ENCODE data around the gene SLC5A10. TPM values are rescaled to one million over a fixed set of nuclear protein-coding genes. Genes with fewer than 3 reads are reported as not detected.
"Not testable (repeated sequence)": the region's sequence is repeated elsewhere in the genome, so short reads cannot be mapped to it uniquely, and the experiment has no call there.

Gene SLC5A10
- total RNA-seq, 4 donors from 2014 or later: not detected

DNA sequence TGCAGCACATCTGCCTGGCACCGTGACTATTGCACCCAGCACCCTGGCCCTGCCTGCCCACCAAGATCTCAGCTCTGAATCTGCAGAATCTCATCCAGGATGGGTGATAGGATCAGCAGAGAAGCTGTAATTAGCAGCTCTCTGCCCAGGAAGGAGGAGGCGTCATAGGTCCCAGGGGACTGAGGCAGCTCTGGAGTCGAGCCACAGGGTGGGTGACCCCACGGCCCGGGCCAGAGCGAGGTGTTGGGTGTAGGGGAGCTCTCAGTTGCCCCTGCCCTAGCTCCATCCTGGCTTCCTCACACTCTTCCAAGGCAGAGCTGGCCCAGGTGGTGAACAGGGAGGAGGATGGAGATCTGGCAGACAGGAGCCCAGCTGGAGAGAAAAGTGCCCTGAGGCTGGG lies 70.8 kb downstream of the SLC5A10 start:
- no CpG with 5 or more reads among the region's 6 CpGs for WGBS, 2 donors (ENCODE audit: low coverage in 1 of 2)
- H3K36me3 ChIP-seq: no peaks in the 10 kb centered on the region
- no peak overlapping the region for H3K27ac ChIP-seq
- peaks cover 6% of the 10 kb centered on the region for H3K27me3 ChIP-seq
- ATAC-seq: no peak
- H3K4me3 ChIP-seq: no peak overlapping the region
- TF ChIP-seq, protein P1, sequence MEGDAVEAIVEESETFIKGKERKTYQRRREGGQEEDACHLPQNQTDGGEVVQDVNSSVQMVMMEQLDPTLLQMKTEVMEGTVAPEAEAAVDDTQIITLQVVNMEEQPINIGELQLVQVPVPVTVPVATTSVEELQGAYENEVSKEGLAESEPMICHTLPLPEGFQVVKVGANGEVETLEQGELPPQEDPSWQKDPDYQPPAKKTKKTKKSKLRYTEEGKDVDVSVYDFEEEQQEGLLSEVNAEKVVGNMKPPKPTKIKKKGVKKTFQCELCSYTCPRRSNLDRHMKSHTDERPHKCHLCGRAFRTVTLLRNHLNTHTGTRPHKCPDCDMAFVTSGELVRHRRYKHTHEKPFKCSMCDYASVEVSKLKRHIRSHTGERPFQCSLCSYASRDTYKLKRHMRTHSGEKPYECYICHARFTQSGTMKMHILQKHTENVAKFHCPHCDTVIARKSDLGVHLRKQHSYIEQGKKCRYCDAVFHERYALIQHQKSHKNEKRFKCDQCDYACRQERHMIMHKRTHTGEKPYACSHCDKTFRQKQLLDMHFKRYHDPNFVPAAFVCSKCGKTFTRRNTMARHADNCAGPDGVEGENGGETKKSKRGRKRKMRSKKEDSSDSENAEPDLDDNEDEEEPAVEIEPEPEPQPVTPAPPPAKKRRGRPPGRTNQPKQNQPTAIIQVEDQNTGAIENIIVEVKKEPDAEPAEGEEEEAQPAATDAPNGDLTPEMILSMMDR (IDR thresholded peaks at IDR 0.05): no peak
- TF ChIP-seq POLR2AphosphoS5 (IDR thresholded peaks at IDR 0.05) (no peak), EP300 (IDR thresholded peaks at IDR 0.05) (no peak), POLR2A (IDR thresholded peaks at IDR 0.05) (no peak)
- H3K9me3 ChIP-seq: no peaks in the 10 kb centered on the region
- H3K4me1 ChIP-seq: no peaks in the 10 kb centered on the region

DNA sequence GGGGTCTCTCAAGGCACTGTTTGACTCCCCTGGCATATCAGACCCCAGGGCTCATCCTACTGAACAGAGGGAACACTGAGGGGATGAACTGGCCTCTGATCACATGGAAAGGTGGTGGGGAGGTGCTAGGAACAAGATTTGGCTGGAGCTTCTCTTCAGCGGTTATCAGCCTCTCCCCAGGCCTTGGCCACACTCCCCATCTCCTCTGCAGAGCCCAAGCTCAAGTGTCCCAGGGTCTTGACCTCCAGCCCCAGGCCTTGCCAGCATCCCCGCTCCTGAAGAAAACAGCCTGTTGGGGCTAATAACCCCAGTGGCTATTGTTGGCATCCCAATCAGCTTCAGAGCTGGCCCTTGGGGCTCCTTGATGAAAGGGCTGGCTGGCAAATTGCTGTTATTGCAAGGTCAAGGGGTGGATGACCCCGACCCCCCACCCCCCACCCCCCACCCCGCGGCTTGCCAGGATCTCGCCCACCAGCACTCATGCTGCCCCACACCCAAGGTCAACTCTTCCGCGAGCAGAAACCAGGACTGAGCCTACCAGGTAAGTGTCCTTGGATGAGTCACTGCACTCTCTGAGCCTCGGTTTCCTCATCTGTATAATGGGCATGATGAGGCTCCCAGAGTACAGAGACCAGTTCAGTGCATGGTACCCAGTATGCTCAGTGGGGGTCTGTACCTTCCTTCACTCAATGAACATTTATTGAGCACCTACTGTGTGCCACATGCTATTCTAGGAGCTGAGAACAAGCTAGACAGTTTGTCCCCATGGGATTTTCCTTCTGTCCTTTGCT lies 71.4 kb downstream of the SLC5A10 start:
- Histone ChIP-seq H3K27ac (no peak overlapping the region), H3K4me1 (no peaks in the 10 kb centered on the region), H3K27me3 (peaks cover 5% of the 10 kb centered on the region), H3K36me3 (no peaks in the 10 kb centered on the region), H3K4me3 (no peak overlapping the region), H3K9me3 (no peaks in the 10 kb centered on the region)
- WGBS, 2 donors (ENCODE audit: low coverage in 1 of 2): no CpG with 5 or more reads among the region's 9 CpGs
- ATAC-seq: no peak
- TF ChIP-seq POLR2AphosphoS5 (IDR thresholded peaks at IDR 0.05): no peak
- TF ChIP-seq, protein P1 (IDR thresholded peaks at IDR 0.05): no peak
- no peak for TF ChIP-seq EP300 (IDR thresholded peaks at IDR 0.05)
- no peak for TF ChIP-seq POLR2A (IDR thresholded peaks at IDR 0.05)

DNA sequence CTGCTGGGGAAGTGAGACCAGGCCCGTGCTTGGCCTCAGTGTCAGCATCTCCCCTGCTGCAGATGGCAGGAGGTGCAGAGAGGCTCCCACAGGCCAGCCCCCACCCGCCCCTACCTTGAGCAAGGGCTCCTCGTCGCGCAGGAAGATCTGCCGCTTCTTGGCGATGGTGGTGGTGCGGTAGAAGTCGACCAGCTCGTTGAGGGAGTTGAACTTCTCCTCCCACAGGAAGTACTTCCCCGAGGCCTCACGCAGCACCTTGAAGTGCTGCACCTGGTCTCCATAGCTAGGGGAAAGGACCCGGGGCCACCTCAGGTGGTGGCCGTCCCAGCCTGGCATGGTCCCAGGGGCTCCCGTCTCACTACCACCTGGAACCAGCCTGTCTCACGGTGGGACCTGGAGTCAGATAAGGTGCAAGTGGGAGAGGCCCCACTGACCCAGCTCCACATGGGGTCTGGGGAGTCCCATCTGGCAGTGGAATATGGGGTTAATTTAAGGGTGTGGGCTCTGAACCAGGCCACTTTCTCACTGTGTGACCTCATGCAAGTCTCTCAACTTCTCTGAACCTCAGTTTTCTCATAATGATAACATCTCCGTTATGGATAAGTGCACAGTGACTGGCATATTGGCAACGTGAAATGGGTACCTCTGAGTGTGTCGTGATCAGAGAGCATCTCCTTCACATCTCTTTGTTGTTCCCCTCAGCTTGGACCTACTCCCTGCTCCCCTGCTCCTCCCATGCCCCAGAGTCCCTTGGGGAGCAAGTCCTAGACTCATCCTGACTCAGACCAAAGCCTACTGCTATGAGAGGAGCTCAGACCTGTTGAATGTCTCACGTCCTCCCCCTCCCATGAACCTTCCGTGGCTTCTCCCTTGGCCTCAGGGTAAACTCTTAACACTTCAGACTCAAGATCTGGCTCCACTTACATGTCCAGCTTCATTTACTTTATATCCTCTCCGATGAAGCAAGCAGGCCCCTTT lies 72.4 kb downstream of the SLC5A10 start:
- H3K9me3 ChIP-seq: no peaks in the 10 kb centered on the region
- no peaks in the 10 kb centered on the region for H3K27me3 ChIP-seq
- TF ChIP-seq POLR2AphosphoS5 (IDR thresholded peaks at IDR 0.05): no peak
- TF ChIP-seq, protein P1 (IDR thresholded peaks at IDR 0.05): no peak
- no peaks in the 10 kb centered on the region for H3K36me3 ChIP-seq
- ATAC-seq: no peak
- 68 to 75% methylated on average over 4 to 6 of the region's 22 CpGs for WGBS, 2 donors (ENCODE audit: low coverage in 1 of 2)
- H3K27ac ChIP-seq: no peak overlapping the region
- H3K4me1 ChIP-seq: no peaks in the 10 kb centered on the region
- no peak overlapping the region for H3K4me3 ChIP-seq

DNA sequence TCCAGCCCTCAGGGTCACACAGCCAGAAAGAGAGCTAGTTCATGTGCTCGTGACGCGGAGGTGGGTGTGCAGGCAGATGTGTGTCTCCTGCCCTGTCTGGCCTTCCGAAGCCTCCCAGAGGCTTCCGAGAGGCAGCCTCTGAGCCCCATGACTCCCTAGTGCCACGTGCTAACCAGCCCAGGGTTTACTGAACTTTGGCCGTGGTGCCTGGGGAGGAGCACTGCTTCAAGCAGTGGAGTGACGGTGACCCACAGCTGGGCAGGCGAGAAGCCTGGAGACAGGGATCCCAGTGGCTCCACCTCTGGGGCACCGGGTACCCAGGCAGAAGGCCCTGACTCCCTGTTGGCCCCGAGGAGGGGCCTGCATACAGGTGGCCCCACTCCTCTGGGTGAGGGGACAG lies 76.7 kb downstream of the SLC5A10 start:
- not testable (repeated sequence) for ATAC-seq, H3K27ac ChIP-seq, H3K4me1 ChIP-seq, H3K4me3 ChIP-seq, H3K36me3 ChIP-seq, H3K9me3 ChIP-seq, H3K27me3 ChIP-seq
- no CpG with 5 or more reads among the region's 11 CpGs for WGBS, 2 donors (ENCODE audit: low coverage in 1 of 2)

DNA sequence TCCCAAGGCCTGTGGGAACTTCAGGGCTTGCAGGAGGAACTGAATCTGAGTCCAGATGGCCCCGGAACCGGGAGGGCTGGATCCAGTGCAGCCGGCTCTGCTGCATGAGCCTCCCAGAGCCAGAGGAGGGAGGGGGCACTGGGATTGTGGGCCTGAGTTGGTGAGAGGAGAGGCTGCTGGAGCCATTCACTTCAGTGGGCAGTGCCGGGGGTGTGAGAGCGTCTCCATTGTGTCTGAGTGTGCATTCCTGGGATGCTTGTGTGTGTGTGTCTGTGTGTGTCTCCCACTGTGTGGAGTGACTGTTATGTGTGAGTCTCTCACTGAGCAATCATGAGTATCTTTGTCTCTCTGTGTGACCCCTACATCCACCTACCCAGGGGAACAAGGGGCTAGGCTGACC lies 77.8 kb downstream of the SLC5A10 start:
- not testable (repeated sequence) for ATAC-seq, H3K9me3 ChIP-seq, H3K4me1 ChIP-seq, H3K4me3 ChIP-seq, H3K27me3 ChIP-seq, H3K27ac ChIP-seq, H3K36me3 ChIP-seq
- WGBS, 2 donors (ENCODE audit: low coverage in 1 of 2): no CpG with 5 or more reads among the region's 5 CpGs

DNA sequence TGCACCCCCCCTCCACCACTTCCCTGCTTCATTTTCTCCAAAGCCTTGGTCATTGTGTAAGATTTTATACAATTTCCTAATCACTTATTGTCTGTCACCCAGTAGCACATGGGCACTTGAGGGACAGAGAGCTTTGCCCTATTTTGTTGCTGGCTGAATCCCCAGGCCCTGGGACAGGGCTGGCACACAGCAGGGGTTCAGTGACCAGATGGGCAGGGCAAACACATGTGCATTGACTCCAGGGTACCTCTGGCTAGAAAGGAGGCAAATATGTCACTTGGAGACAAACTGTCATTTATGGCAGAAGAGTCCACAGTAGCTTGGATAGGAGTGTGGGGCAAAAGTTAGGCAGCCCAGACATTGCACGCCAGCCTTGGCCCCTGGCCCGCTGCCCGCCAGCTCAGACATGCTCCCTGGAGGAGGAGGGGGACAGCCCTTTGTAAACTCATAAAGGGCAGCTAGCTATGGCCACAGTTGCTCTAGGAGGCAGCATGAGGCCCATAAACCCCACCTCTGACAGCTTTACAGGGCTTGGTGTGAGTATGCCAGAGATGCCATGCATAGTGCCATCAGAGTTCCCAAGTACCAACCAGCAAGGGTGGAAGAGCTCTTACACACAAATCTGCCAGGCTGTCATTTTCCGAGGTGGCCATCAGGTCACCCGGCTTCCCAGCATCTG lies 78.9 kb downstream of the SLC5A10 start:
- not testable (repeated sequence) for H3K36me3 ChIP-seq, ATAC-seq, H3K9me3 ChIP-seq, H3K4me1 ChIP-seq, H3K27me3 ChIP-seq, H3K27ac ChIP-seq, H3K4me3 ChIP-seq
- no CpG with 5 or more reads among the region's 5 CpGs for WGBS, 2 donors (ENCODE audit: low coverage in 1 of 2)

Data from gastroesophageal sphincter (tissue), 4 donors.